Measurements from ENCODE around the gene HPCAL1. TPM values are rescaled to one million over a fixed set of nuclear protein-coding genes. Genes with fewer than 3 reads are reported as not detected.

HPCAL1 gene
- total RNA-seq, 2 donors from 2014 or later: 22.5 to 203 TPM

DNA sequence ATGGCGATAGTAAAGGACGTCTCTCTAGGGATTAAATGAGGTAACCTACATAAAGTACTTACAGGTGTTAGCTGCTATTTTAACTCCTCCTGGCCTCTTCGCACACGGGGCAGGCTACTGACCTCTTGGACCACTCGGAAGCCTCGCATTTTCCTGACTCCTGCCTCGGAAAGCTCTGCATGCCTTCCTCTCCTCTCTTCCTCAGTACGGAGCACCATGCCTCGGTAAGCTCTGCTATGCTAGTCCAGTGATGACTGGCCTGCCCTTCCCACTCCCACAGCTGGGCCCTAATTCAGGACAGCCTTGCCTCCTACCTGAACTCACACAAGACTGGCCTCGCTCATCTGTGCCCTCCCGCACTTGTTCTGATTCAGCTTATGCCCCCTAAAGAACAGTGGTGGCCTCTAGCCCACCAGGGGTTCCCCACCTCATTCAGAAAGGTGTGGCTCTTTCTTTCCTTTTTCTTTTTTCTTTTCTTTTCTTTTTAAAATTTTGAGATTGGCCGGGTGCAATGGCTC, 22.7 kb upstream of the HPCAL1 start:
- no peak overlapping the region for H3K4me3 ChIP-seq
- no peaks in the 10 kb centered on the region for H3K27me3 ChIP-seq (replicated peaks; ENCODE audit: insufficient read depth)
- no peaks in the 10 kb centered on the region for H3K9me3 ChIP-seq
- no peak overlapping the region for H3K27ac ChIP-seq
- 85% methylated on average over 12 of the region's 12 CpGs for WGBS
- TF ChIP-seq, protein P1, sequence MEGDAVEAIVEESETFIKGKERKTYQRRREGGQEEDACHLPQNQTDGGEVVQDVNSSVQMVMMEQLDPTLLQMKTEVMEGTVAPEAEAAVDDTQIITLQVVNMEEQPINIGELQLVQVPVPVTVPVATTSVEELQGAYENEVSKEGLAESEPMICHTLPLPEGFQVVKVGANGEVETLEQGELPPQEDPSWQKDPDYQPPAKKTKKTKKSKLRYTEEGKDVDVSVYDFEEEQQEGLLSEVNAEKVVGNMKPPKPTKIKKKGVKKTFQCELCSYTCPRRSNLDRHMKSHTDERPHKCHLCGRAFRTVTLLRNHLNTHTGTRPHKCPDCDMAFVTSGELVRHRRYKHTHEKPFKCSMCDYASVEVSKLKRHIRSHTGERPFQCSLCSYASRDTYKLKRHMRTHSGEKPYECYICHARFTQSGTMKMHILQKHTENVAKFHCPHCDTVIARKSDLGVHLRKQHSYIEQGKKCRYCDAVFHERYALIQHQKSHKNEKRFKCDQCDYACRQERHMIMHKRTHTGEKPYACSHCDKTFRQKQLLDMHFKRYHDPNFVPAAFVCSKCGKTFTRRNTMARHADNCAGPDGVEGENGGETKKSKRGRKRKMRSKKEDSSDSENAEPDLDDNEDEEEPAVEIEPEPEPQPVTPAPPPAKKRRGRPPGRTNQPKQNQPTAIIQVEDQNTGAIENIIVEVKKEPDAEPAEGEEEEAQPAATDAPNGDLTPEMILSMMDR (IDR thresholded peaks at IDR 0.05): no peak
- TF ChIP-seq POLR2A (IDR thresholded peaks at IDR 0.05): no peak
- no peak for TF ChIP-seq POLR2AphosphoS5 (IDR thresholded peaks at IDR 0.05)
- intact Hi-C loops (cut with DNase I): no loop called here
- DNase-seq (ENCODE audit: low spot score): no peak
- H3K36me3 ChIP-seq: no peaks in the 10 kb centered on the region
- no peaks in the 10 kb centered on the region for H3K4me1 ChIP-seq (replicated peaks)

DNA sequence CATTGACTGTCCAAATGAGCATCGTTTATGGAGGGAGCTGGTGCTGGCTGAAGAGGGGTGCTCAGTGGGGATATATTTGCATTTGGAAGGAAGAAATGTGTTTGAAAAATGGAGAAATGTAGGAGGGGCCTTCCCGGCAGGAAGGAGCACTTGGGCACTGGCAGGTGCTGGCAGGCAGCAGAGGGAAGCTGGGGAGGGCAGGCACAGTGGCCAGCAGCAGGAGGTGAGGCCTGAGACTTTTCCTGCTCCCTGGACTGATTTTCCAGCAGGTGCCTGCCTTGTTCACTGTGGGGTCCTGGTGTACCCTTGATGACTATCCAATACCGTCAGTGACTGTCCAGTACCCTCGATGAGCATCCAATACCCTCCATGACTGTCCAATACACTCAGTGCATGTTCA, 20.8 kb upstream of the HPCAL1 start:
- Histone ChIP-seq H3K9me3 (no peaks in the 10 kb centered on the region), H3K36me3 (no peaks in the 10 kb centered on the region), H3K27me3 (replicated peaks; ENCODE audit: insufficient read depth) (no peaks in the 10 kb centered on the region), H3K27ac (no peak overlapping the region), H3K4me1 (replicated peaks) (peaks cover 6% of the 10 kb centered on the region), H3K4me3 (no peak overlapping the region)
- TF ChIP-seq, protein P1 (IDR thresholded peaks at IDR 0.05): no peak
- intact Hi-C loops (cut with DNase I): no loop called here
- no peak for DNase-seq (ENCODE audit: low spot score)
- 63% methylated on average over 4 of the region's 4 CpGs for WGBS

GRCh38 chr2:10282611-10283105, 20.0 kb upstream of the HPCAL1 start:
- WGBS: 86% methylated on average over 6 of the region's 6 CpGs
- Histone ChIP-seq H3K27ac (no peak overlapping the region), H3K36me3 (no peaks in the 10 kb centered on the region)

DNA sequence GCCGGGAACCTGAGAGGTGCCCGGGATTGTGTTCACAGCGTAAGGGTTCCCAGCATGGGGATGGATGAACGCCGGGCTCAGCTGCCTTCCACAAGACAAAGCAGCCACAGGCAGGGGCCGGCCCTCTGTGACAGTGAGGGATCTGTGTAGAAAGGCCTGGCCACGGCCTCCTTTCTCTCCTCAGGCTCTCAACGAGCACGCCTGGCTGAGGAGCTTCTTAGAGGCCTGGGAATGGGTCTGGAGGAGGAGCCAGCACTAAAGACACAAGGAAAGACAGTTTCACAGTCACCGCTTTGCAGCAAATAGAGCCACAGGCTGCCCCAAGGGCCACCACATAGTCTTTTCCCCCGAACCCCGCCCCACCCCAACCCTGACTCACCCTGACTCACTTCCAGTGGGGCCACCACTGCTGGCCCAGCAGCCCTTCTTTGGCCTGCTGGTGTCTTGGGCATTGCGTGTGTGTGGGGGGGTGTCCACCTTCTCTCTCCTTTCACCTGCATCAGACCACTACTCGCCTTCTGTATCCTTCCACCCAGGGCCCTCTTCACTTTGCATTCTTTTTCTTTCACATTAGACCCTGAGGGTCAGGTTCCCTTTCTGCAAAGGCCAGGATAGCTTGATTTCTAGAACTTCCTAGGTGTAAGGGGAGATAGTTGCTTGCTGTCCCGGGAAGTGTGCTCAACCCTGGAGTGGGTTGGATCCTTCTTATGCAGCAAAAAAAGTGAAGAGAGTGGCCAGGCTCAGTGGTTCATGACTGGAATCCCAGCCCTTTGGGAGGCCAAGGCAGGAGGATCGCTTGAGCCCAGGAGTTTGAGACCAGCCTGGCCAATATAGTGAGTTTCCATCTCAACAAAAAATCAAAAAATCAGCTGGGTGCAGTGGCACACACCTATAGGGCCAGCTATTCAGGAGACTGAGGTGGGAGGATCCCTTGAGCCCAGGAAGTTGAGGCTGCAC, 19.3 kb upstream of the HPCAL1 start:
- no peak overlapping the region for H3K4me3 ChIP-seq
- no peak overlapping the region for H3K27ac ChIP-seq
- whole genome bisulfite sequencing: 95% methylated on average over 11 of the region's 16 CpGs
- no peaks in the 10 kb centered on the region for H3K36me3 ChIP-seq
- H3K9me3 ChIP-seq: no peaks in the 10 kb centered on the region
- no peaks in the 10 kb centered on the region for H3K27me3 ChIP-seq (replicated peaks; ENCODE audit: insufficient read depth)
- intact Hi-C loops (cut with DNase I): no loop called here
- H3K4me1 ChIP-seq (replicated peaks): peaks cover 6% of the 10 kb centered on the region
- no peak for TF ChIP-seq POLR2A (IDR thresholded peaks at IDR 0.05)
- TF ChIP-seq, protein P1 (IDR thresholded peaks at IDR 0.05): no peak
- no peak for TF ChIP-seq POLR2AphosphoS5 (IDR thresholded peaks at IDR 0.05)
- DNase-seq (ENCODE audit: low spot score): no peak

More at GRCh38 chr2:10282611-10283105, 20.0 kb upstream of the HPCAL1 start:
- H3K4me3 ChIP-seq: no peak overlapping the region
- no peaks in the 10 kb centered on the region for H3K27me3 ChIP-seq (replicated peaks; ENCODE audit: insufficient read depth)
- H3K9me3 ChIP-seq: no peaks in the 10 kb centered on the region
- peaks cover 6% of the 10 kb centered on the region for H3K4me1 ChIP-seq (replicated peaks)
- intact Hi-C loops (cut with DNase I): no loop called here
- TF ChIP-seq POLR2A (IDR thresholded peaks at IDR 0.05) (no peak), POLR2AphosphoS5 (IDR thresholded peaks at IDR 0.05) (no peak)
- TF ChIP-seq, protein P1 (IDR thresholded peaks at IDR 0.05): no peak
- DNase-seq (ENCODE audit: low spot score): no peak

Measured in prostate gland (tissue), 2 donors.